Frontal cortex (tissue), 4 donors: ENCODE results near the gene BMERB1. TPM values are rescaled to one million over a fixed set of nuclear protein-coding genes. Genes with fewer than 3 reads are reported as not detected.

ENCODE experiments used
- DNase-seq, 2 donors: peaks; one replicate each; pipeline ENCODE4 v3.0.0; 2012; ENCODE audit warnings: low spot score in 2 of 2
- FAIRE-seq: peaks from 2 replicates; lab custom pipeline; 2012; peaks lifted over from hg19 to GRCh38; lab: Jason Lieb, UNC
- total RNA-seq: library from RNA; depleted of rRNA; stranded (reverse); fragments of >200 nt; gene quantifications from one replicate; pipeline ENCODE4 v1.2.3, GENCODE V29; 2014
- donor health status: control.
- donor health status: control.
- donor health status: control.

Gene BMERB1
- total RNA-seq, 1 donor from 2014 or later, result 81.1 TPM

DNA sequence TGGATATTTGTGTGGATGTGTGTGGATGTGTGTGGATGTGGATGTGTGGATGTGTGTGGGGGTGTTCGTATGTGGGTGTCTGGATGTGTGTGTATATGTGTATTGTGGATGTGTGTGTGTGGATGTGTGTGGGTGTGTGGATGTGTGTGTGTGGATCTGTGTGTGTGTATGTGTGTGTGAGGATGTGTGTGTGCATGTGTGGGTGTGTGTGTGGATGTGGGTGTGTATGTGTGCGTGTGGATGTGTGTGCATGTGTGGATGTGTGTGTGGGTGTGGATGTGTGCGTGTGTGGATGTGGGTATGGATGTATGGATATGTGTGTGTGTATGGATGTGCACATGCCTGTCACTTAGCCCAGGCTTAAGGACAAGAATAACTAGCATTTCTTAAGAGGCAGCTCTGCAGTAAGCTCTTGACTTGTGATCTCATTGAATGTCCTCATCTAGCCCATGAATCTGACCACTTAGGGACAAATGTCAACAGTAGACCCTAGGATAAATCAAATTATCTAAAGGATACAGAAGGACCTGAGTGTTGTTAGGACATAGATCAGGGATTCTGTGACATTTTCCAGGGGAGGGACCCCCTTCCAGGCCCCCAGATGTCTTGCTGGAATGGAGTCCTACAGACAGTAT, 83.5 kb downstream of the BMERB1 start:
- FAIRE-seq, result no peak
- no peak for DNase-seq

DNA sequence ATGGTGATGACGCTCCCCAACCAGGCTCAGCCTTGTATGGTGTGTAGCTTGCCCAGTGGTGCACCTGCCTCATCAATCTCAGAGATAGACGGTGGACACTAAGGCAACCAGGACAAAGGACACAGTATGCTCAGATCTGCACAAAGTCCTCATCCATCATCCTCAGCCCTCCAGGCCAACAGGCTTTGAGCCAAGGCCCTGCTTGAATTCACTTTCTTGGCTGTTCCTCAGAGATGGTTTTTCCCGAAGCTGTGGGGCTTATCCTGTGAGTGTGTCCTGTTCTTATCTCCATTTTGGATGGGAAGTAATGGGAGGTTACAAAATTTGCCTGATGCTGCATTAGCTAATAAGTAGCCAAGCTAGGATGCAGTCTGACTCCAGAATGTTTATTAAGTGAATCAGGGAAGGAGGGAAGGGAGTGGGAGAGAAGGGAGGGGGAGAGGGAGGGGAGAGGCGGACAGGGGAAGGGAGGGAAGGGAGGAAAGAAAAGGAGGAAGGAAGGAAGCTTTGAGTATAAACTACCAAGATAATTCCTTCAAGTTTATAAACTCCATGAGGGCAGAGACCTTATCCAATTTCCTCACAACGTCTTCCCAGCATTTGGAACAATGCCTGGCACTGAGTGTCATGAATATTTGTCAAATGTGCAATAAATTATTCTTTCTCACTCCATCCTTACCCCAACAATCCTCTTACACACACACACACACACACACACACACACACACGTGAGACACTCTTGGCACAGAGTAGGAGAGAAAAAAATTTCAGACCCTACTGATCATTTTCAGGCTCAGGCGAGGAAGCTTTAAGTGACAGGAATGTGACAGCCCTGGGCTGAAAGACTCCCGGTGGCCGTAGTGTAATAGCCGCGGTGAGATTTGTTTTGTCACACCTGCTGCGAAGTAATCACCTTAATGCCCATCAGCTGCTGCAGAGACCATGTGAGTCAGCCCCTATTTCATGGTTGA, 84.3 kb downstream of the BMERB1 start:
- DNase-seq (no peak), FAIRE-seq (no peak)

- no peak for FAIRE-seq
- DNase-seq, result no peak
Observed at GRCh38 chr16:15519790-15520189, 85.4 kb downstream of the BMERB1 start.

GRCh38 chr16:15521390-15521757, 87.0 kb downstream of the BMERB1 start:
- DNase-seq, result no peak
- no peak for FAIRE-seq

DNA sequence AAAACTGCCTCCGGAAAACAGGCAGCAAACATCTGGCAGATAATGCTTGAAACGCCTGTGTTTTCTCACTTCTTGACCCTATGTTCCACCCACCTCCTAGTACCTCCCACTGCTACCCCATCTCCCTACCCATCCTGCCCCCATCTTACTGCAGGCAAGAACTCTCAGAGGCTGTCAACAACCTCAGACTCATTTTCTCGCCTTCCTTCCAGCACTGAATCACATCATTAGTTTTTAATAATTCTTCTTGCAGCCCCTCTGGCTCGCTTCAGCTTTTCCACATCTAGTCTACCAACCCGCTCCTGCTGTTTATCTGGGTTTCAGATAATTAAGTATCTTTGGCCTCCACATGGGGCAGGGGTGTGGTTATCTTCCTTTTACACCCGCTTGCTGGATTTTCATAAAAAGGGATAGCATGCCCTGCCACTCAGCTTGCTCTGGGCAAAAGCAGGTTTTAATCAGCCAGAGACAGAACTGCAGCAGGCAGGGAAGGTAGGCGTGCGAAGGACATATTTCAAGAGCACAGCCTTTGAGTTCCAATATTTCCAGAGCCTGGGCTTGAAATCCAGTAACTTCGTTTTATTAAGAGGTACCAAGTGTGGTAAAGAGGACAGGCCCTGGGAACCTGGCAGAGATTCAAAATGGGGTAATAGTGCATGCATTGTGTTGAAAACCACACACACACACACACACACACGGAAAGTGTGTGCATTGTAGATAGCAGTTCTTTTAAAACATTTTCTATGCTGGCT, 87.5 kb downstream of the BMERB1 start:
- DNase-seq (no peak), FAIRE-seq (no peak)

DNA sequence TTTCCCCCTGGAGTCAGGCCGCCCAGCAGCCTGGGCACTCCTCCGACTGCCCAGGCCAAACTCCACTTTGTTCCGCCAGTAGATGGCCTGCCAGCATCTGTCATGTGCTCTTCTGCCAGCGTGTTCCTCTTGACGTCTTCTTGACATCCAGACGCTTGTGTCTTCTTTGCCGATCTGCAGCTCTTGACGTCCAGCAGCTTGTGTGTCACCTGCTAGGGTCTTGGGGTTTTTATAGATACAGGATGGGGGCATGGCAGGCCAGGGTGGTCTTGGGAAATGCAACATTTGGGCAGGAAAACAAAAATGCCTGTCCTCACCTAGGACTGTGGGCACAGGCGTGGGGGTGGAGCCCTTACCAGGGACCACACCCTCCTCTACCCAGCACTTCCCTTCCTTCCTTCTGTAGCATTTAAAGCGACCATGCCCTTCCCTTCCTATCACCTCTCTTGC, 88.7 kb downstream of the BMERB1 start:
- DNase-seq, result peak in 1 of 2 donors; percentile 26
- no peak for FAIRE-seq

DNA sequence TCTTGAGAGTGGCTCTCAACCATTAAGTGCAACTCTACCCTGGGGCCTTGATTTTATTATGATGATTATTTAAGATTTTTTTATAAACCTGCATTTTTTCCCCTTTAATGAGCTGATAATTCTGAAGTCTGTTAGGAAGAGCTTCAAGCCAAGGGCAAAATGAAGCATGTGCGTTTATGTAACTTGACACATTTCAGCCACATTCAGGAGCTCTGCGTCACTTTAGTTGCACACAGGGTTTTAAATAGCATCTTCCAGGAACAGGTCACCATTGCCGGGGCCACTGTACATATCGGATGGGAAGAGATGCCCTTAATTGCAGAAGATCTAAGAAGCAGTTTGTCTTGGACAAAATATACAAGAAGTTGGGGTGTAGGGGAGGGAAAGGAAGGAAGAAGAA, 89.6 kb downstream of the BMERB1 start:
- FAIRE-seq (no peak), DNase-seq (no peak)

DNA sequence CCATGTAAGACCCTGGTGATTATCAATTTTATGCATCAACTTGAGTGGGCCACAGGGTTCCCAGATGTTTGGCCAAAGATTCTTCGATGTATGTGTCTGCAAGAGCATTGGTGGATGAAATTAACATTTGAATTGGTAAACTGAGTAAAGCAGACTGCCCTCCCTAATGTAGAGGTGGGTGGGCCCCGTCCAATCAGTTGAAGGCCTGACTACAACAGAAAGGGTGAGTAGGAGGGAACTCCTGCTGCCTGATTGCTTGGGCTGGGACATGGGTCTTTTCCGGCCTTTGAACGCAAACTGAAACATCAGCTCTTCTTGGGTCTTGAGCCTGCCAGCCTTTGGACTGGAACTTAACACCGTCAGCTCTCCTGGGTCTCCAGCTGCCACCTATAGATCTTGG, 90.6 kb downstream of the BMERB1 start:
- no peak for FAIRE-seq
- DNase-seq, result no peak

DNA sequence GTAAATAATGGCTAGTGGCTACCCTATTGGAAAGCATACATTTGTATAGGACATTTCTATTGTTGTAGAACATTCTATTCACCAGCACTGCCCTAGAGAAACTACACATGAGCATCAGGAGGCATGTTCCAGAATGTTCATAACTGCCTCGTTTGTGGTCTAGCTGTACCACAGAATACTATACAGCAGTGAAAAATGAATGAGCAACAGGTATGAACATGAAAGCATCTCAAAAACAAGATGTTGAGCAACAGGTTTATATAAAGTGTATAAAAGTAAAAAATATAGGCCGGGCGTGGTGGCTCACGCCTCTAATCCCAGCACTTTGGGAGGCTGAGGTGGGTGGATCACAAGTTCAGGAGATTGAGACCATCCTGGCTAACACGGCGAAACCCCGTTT, 91.7 kb downstream of the BMERB1 start:
- no peak for FAIRE-seq
- DNase-seq, result no peak

DNA sequence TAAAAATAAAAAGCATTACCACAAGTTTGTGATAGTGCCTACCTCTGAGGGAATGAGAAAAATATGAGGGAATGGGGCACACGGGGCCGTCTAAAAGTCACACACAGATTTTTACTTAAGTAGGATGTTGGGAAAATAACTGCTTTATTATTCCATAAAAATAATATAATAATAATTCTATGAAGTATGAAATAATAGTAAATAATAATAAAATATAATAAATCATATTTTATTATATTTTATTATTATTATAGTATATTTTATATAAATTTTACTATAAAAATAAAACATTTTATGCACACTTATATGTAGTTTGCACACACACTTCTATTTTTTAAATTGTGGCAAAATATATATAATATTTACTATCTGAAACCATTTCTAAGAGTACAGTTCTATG, 92.3 kb downstream of the BMERB1 start:
- FAIRE-seq (no peak), DNase-seq (no peak)

DNA sequence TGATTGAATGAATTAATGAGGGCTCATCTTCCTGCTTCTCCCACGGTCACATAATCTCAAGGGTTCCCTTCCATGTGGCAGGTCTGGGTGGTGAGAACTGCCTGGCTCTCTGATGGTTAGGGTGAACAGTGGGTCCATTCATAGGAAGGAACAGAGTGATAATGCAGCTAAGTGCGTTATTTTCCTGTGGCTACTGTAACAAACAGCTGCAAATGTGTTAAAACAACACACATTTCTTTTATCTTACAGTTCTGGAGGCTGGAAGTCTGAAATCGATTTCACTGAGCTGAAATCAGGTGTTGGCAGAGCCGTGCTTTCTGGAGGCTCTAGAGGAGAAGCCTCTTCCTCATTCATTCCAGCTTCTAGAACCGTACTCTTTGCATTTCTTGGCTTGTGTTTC, 95.3 kb downstream of the BMERB1 start:
- FAIRE-seq, result no peak
- no peak for DNase-seq

GRCh38 chr16:15530085-15530484, 95.7 kb downstream of the BMERB1 start:
- DNase-seq, result no peak
- no peak for FAIRE-seq

DNA sequence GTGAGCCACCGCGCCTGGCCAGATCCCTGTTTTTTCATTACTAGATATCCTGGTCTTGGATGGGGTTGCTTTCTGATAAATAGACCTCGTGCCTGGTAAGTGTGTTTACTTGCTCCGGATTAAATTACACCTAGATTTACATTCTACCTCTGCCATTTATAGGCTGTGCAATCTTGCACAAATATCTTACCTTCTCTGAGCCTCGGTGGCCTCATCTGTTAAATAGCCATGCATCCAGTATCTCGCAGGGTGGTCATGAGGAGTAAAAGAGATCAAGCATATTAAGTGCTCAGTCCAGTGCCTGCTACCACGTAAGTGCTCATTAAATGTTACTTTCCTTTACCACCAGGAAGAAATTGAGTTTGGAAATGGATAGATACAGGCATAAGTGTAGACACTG, 98.4 kb downstream of the BMERB1 start:
- DNase-seq, result no peak

GRCh38 chr16:15533386-15533785, 99.0 kb downstream of the BMERB1 start:
- no peak for DNase-seq

More for the DNA sequence above, 98.4 kb downstream of the BMERB1 start:
- FAIRE-seq, result no peak

DNA sequence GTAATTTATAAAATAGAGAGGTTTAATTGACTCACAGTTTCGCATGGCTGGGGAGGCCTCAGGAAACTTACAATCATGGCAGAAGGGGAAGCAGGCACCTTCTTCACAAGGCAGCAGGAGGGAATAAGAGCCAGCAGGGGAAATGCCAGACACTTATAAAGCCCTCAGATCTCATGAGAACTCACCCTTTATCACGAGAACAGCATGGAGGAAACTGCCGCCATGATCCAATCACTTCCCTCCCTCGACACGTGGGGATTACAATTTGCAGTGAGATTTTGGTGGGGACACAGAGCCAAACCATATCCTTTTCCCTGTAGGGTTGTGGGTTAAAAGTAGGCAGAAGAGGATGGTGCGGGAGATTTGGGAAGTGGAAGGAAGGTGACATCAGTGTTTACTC, 101.4 kb downstream of the BMERB1 start:
- DNase-seq, result no peak
- no peak for FAIRE-seq

More at GRCh38 chr16:15533386-15533785, 99.0 kb downstream of the BMERB1 start:
- FAIRE-seq, result no peak

GRCh38 chr16:15536843-15537242, 102.5 kb downstream of the BMERB1 start:
- DNase-seq (no peak), FAIRE-seq (no peak)

GRCh38 chr16:15538507-15538906, 104.1 kb downstream of the BMERB1 start:
- FAIRE-seq (no peak), DNase-seq (no peak)

DNA sequence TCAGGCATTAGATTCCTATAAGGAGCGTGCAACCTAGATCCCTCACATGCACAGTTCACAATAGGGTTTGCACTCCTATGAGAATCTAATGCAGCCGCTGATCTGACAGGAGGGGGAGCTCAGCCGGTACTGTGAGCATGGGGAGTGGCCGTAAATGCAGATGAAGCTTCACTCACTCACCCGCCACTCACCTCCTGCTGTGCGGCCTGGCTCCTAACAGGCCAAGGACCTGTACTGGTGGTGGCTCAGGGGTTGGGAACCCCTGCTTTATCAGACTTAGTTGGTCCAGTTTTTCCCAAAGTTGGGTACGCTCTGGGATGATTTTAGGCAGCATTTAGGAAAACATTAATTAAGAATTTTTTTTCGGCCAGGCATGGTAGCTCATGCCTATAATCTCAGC, 104.8 kb downstream of the BMERB1 start:
- DNase-seq (no peak), FAIRE-seq (no peak)

DNA sequence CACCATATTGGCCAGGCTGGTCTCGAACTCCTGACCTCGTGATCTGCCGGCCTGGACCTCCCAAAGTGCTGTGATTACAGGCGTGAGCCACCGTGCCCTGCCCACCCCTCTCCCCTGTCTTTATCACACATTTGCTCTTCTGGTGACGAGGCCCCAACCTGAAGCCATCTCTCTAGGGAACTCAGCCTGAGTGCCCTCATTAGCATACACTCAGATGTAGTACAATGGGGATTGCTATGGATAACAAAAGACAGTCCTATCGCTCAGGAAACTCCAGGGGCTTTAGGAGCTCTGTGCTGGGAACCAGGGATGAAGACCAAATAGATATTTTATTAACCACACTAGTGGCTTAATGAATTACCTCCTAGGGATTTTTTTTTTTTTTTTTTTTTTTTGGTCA, 107.9 kb downstream of the BMERB1 start:
- DNase-seq (no peak), FAIRE-seq (no peak)

GRCh38 chr16:15542734-15543347, 108.5 kb downstream of the BMERB1 start:
- DNase-seq (no peak), FAIRE-seq (no peak)
